Measurements from ENCODE around the gene GET4.

The GET4 gene

GRCh38 chr7:898855-899681 is 22.7 kb downstream of the GET4 start:
- H3K27ac ChIP-seq, result no peak overlapping the region
- TF ChIP-seq ZFX (IDR thresholded peaks at IDR 0.05; ENCODE audit: borderline replicate concordance) (no peak), CTCF (IDR thresholded peaks at IDR 0.05) (no peak)

GRCh38 chr7:899806-900205 is 23.5 kb downstream of the GET4 start:
- no peak overlapping the region for H3K27ac ChIP-seq
- TF ChIP-seq CTCF (IDR thresholded peaks at IDR 0.05) (no peak), ZFX (IDR thresholded peaks at IDR 0.05; ENCODE audit: borderline replicate concordance) (no peak)

DNA sequence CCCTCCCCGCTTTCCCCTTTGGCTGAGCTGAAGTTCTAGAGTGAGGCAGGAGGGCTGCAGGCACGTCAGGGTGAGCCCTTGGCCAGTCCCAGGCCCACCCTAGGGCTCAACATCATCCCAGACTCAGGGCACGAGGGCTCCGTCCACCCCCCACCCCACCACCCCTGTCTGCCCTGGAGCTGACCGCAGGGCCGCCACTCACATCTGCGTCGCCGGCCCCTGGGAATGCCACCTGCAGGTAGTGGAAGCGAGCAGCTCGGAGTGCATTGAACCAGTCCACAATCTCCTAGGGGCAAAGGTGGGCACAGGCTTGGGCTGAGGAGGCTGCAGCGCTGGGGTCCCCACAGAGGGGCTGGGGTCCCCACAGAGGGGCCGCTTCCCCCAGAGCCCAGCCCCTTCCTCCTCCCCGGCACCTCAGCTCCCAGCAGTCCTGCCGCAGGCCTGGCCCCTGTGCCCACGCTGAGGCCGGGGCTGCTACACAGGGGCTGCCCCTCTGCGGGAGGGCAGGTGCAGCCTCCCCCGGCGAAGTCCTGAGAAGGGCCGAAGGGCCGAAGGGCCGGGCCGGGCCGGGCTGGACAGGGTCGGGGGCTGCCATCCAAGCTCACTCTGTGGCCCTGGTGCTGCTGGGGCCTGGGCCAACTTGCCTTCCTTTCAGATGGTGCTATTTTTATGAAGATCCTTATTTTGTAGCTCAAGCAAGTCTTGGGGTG is 24.1 kb downstream of the GET4 start:
- no peak for TF ChIP-seq ZFX (IDR thresholded peaks at IDR 0.05; ENCODE audit: borderline replicate concordance)
- TF ChIP-seq CTCF (IDR thresholded peaks at IDR 0.05), result no peak
- H3K27ac ChIP-seq, result no peak overlapping the region

GRCh38 chr7:901041-901387 is 24.7 kb downstream of the GET4 start:
- no peak for TF ChIP-seq ZFX (IDR thresholded peaks at IDR 0.05; ENCODE audit: borderline replicate concordance)
- no peak for TF ChIP-seq CTCF (IDR thresholded peaks at IDR 0.05)
- no peak overlapping the region for H3K27ac ChIP-seq

DNA sequence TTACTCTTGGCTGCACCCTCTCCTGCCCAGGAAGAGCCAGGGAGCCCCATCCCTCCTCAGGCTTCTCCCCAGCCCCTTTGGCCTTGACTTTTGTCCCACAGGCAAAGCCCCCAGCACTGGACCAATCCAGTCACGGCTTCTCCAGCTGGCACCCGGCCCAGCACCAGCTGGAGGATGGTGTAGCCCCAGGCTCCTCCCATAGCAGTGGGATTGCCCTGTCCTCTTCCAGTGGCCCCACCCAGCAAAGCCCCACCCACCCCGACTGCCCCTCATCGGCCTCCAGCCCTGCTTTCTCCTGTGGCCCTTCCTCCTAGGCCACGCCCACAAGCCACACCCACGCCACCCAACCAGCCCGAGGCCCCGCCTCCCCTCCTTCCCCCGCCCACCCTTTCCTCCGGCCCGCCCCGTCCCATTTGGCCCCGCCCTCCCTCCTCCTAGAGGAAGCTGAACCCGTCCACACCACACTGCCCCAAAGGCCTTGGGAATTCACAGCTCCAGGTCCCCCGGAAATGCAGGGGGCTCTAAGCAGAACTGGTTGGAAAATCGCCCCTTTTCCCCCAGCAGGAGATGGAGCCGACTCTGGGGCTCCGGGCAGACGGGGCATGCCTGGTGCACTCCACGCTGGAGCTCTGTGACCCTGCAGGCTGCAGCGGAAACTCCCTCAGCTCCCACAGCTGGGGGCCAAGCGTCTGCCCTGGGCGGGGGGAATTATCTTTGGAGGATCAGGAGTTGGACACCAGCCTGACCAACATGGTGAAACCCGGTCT is 25.2 kb downstream of the GET4 start:
- no peak overlapping the region for H3K27ac ChIP-seq
- TF ChIP-seq CTCF (IDR thresholded peaks at IDR 0.05) (no peak), ZFX (IDR thresholded peaks at IDR 0.05; ENCODE audit: borderline replicate concordance) (no peak)

GRCh38 chr7:902996-903395 is 26.6 kb downstream of the GET4 start:
- TF ChIP-seq ZFX (IDR thresholded peaks at IDR 0.05; ENCODE audit: borderline replicate concordance), result no peak
- no peak overlapping the region for H3K27ac ChIP-seq

GRCh38 chr7:903921-904755 is 27.8 kb downstream of the GET4 start:
- no peak overlapping the region for H3K27ac ChIP-seq
- TF ChIP-seq ZFX (IDR thresholded peaks at IDR 0.05; ENCODE audit: borderline replicate concordance), result no peak
- no peak for TF ChIP-seq CTCF (IDR thresholded peaks at IDR 0.05)

Data from 22Rv1 (cell line).